Neural progenitor cell (in vitro differentiated cells): ENCODE data around the gene GABRG3.

ENCODE experiments used
- EZH2 ChIP-seq: fragments of 200-600 bp; sonication (generic); IDR thresholded peaks from 2 replicates; pipeline ENCODE4 v1.6.1; 2017; ENCODE audit warnings: antibody characterized with exemption, mild to moderate bottlenecking, moderate library complexity
- EZH2phosphoT487 ChIP-seq: fragments of 200-600 bp; sonication (generic); IDR thresholded peaks from 2 replicates; pipeline ENCODE4 v1.6.1; 2017; ENCODE audit warnings: antibody characterized with exemption
- TF ChIP-seq, protein P1 (sequence below): fragments of 200-600 bp; sonication (generic); IDR thresholded peaks from 2 replicates; pipeline ENCODE4 v1.5.1; 2017; ENCODE audit warnings: antibody characterized with exemption, mild to moderate bottlenecking

DNA sequence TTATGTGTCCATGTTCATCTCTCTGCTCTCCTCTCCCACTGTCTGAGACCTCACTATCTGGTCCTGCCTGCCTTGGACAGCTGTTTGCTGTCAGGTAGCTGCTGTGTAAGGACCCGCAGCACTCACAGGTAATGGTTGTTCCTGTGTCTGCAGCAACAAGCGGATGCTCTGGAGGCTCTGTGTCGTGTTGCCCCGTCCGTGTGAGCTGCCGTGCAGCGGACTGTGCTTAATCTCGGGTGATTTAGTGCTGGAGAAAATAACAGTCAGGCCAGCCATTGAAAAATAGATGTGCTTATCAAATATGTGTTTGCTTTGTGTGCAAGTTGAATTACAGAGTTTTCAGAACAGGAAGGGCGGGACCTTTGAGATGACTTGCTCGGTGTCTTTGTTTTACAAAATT is 121.4 kb downstream of the GABRG3 start:
- TF ChIP-seq, protein P1, sequence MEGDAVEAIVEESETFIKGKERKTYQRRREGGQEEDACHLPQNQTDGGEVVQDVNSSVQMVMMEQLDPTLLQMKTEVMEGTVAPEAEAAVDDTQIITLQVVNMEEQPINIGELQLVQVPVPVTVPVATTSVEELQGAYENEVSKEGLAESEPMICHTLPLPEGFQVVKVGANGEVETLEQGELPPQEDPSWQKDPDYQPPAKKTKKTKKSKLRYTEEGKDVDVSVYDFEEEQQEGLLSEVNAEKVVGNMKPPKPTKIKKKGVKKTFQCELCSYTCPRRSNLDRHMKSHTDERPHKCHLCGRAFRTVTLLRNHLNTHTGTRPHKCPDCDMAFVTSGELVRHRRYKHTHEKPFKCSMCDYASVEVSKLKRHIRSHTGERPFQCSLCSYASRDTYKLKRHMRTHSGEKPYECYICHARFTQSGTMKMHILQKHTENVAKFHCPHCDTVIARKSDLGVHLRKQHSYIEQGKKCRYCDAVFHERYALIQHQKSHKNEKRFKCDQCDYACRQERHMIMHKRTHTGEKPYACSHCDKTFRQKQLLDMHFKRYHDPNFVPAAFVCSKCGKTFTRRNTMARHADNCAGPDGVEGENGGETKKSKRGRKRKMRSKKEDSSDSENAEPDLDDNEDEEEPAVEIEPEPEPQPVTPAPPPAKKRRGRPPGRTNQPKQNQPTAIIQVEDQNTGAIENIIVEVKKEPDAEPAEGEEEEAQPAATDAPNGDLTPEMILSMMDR: no peak
- no peak for TF ChIP-seq EZH2
- no peak for TF ChIP-seq EZH2phosphoT487
